Measurements from ENCODE around the gene TMEM86B.

- TF ChIP-seq EZH2 (IDR thresholded peaks at IDR 0.05; ENCODE audit: low read length, missing control alignments), result no peak
- TF ChIP-seq CTCF (conservative IDR thresholded peaks at IDR 0.05 in 1 of 2, IDR thresholded peaks at IDR 0.05 in 1 of 2; ENCODE audit: low read depth in 1 of 2, low read length in 2 of 2), result no peak
These were observed 36.6 kb upstream of the TMEM86B start for GRCh38 chr19:55265173-55265572.

All from fibroblast of lung (primary cell).